Neutrophil (primary cell): Measurements from ENCODE around the gene ESF1.
"Not testable (repeated sequence)": the region's sequence is repeated elsewhere in the genome, so short reads cannot be mapped to it uniquely, and the experiment has no call there.

Source experiments
- H3K27ac ChIP-seq: fragments of 200-600 bp; sonication (generic); 2 replicates; pipeline ENCODE4 v1.5.1; 2016; ENCODE audit warnings: mild to moderate bottlenecking, moderate library complexity
- H3K27me3 ChIP-seq: fragments of 200-600 bp; sonication (generic); 2 replicates; pipeline ENCODE4 v1.6.0; 2016; ENCODE audit warnings: mild to moderate bottlenecking
- H3K36me3 ChIP-seq: fragments of 200-600 bp; sonication (generic); 2 replicates; pipeline ENCODE4 v1.5.1; 2017
- H3K4me1 ChIP-seq, 2 experiments: fragments of 200-600 bp in 1 of 2; sonication (generic) in 1 of 2; 1 replicate in 1 of 2; 2 replicates in 1 of 2; pipeline versions ENCODE4 v1.5.1 to v1.6.1; 2013 to 2016; ENCODE audit warnings: low read depth in 1 of 2, low read length in 1 of 2, mild to moderate bottlenecking in 1 of 2, moderate library complexity in 1 of 2; ENCODE audit not compliant: control insufficient read depth in 1 of 2, insufficient read depth in 1 of 2
- H3K4me3 ChIP-seq, 2 experiments: fragments of 200-600 bp in 1 of 2; sonication (generic) in 1 of 2; 1 replicate in 1 of 2; 2 replicates in 1 of 2; pipeline ENCODE4 v1.5.1; 2013 to 2016; ENCODE audit warnings: low read depth in 1 of 2, low read length in 1 of 2, mild to moderate bottlenecking in 1 of 2, moderate library complexity in 1 of 2
- H3K9me3 ChIP-seq: fragments of 200-600 bp; sonication (generic); 2 replicates; pipeline ENCODE4 v1.5.1; 2016
- CTCF ChIP-seq: fragments of 200-600 bp; sonication (generic); IDR thresholded peaks from 2 replicates; pipeline ENCODE4 v1.5.1; 2016; ENCODE audit warnings: antibody characterized with exemption

The ESF1 gene

GRCh38 chr20:13739731-13740649 is 44.7 kb downstream of the ESF1 start:
- Histone ChIP-seq H3K27me3 (no peaks in the 10 kb centered on the region), H3K27ac (no peak overlapping the region)

GRCh38 chr20:13738187-13738586 is 46.5 kb downstream of the ESF1 start:
- H3K27me3 ChIP-seq, H3K4me3 ChIP-seq, H3K9me3 ChIP-seq, H3K36me3 ChIP-seq, H3K27ac ChIP-seq, H3K4me1 ChIP-seq: not testable (repeated sequence)

More at GRCh38 chr20:13739731-13740649, 44.7 kb downstream of the ESF1 start:
- no peaks in the 10 kb centered on the region for H3K9me3 ChIP-seq
- no peak overlapping the region for H3K4me3 ChIP-seq
- H3K36me3 ChIP-seq, result no peaks in the 10 kb centered on the region
- no peak for TF ChIP-seq CTCF
- H3K4me1 ChIP-seq, result no peaks in the 10 kb centered on the region

GRCh38 chr20:13736436-13737191 is 48.1 kb downstream of the ESF1 start:
- Histone ChIP-seq H3K27ac (no peak overlapping the region), H3K9me3 (no peaks in the 10 kb centered on the region)

GRCh38 chr20:13735826-13736225 is 48.9 kb downstream of the ESF1 start:
- Histone ChIP-seq H3K4me1 (no peaks in the 10 kb centered on the region), H3K27ac (no peak overlapping the region), H3K36me3 (peaks cover 13% of the 10 kb centered on the region), H3K27me3 (no peaks in the 10 kb centered on the region), H3K4me3 (no peak overlapping the region), H3K9me3 (no peaks in the 10 kb centered on the region)
- TF ChIP-seq CTCF, result no peak

More at GRCh38 chr20:13736436-13737191, 48.1 kb downstream of the ESF1 start:
- H3K36me3 ChIP-seq, result peaks cover 11% of the 10 kb centered on the region
- H3K4me1 ChIP-seq, result no peaks in the 10 kb centered on the region
- no peak overlapping the region for H3K4me3 ChIP-seq
- no peak for TF ChIP-seq CTCF
- no peaks in the 10 kb centered on the region for H3K27me3 ChIP-seq

GRCh38 chr20:13723011-13723410 is 61.7 kb downstream of the ESF1 start:
- no peak for TF ChIP-seq CTCF

GRCh38 chr20:13718171-13718570 is 66.5 kb downstream of the ESF1 start:
- TF ChIP-seq CTCF, result no peak
- no peaks in the 10 kb centered on the region for H3K9me3 ChIP-seq
- H3K4me1 ChIP-seq, result no peaks in the 10 kb centered on the region
- no peak overlapping the region for H3K27ac ChIP-seq
- no peak overlapping the region for H3K4me3 ChIP-seq
- no peaks in the 10 kb centered on the region for H3K27me3 ChIP-seq
- peaks cover 10% of the 10 kb centered on the region for H3K36me3 ChIP-seq

More at GRCh38 chr20:13723011-13723410, 61.7 kb downstream of the ESF1 start:
- Histone ChIP-seq H3K27me3 (no peaks in the 10 kb centered on the region), H3K9me3 (no peaks in the 10 kb centered on the region), H3K4me1 (no peaks in the 10 kb centered on the region), H3K36me3 (peaks cover 3% of the 10 kb centered on the region), H3K27ac (no peak overlapping the region), H3K4me3 (no peak overlapping the region)
